HK-2 (cell line): Measurements from ENCODE around the gene FGD4.
"Not testable (repeated sequence)": the region's sequence is repeated elsewhere in the genome, so short reads cannot be mapped to it uniquely, and the experiment has no call there.

Experiments
- DNase-seq: peaks from one replicate; pipeline ENCODE4 v3.0.0-alpha.2; 2018; ENCODE audit not compliant: unreplicated experiment

FGD4 gene

DNA sequence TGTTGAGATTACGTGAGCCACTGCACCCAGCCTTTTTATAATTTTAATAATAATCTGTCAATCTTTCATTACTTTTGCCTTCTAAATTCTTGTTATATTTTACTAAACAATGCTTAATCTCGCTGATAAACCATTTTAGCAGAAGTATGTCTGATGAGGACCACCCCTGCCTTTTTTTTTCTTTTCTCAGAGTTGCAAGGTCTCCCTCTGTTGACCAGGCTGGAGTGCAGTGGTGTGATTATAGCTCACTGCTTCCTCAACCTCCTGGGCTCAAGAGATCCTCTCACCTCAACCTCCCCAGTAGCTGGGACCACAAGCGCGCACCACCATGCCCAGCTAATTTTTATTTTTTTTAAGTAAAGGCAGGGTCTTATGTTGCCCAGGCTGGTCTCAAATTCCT lies 161.2 kb downstream of the FGD4 start:
- no peak for DNase-seq

DNA sequence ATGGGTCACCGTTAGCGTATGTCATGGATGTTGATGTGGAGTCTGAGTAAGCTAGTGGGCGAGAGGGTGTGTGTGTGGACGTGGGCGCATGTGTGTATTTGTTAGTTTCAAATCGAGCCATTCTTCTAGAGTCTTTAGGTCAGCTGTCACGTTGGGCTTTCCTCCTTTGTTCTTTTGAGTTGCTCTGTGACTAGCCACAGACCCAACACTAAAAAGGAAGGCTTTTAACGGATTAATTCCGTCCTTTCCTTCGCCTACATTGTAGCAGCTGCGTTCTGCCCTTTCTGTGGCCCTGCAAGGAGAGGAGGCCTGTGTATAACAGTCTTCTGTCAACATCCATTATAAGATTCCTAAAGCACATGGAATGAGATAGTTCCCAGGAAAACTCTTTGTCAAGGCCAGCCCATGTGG lies 162.6 kb downstream of the FGD4 start:
- DNase-seq: no peak

DNA sequence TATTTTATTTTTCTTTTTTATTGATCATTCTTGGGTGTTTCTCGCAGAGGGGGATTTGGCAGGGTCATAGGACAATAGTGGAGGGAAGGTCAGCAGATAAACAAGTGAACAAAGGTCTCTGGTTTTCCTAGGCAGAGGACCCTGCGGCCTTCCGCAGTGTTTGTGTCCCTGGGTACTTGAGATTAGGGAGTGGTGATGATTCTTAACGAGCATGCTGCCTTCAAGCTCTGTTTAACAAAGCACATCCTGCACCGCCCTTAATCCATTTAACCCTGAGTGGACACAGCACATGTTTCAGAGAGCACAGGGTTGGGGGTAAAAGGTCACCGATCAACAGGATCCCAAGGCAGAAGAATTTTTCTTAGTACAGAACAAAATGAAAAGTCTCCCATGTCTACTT lies 163.1 kb downstream of the FGD4 start:
- DNase-seq: not testable (repeated sequence)

DNA sequence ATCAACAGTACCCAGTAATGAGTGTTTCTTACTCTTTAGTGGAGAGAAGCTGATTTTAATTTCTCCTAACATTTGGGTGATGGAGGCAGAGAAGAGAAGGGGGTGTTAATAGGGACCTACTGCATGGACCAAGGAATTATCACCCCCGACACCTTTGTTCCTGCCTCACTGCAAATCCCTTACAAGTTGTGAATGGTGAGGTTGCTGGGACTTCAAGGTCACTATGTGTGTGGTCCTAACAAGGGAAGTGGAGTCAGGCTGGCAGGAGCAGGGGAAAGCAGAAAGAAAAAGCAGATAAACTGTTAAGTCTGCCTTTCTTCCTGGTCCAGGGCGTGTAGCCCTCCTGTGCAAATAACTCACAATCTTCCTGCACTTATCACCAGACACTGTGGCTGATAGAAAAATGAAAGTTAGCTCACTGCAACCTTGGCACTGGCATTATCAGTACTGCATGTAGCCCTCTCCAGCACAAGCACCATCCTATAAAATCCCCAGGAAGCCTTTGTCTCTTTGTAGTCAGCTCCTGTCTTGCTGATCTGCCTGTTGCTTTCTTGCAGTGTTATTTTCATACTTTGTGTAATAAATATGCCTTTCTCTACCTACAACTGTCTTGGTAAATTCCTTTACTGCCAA lies 167.4 kb downstream of the FGD4 start:
- DNase-seq: no peak

DNA sequence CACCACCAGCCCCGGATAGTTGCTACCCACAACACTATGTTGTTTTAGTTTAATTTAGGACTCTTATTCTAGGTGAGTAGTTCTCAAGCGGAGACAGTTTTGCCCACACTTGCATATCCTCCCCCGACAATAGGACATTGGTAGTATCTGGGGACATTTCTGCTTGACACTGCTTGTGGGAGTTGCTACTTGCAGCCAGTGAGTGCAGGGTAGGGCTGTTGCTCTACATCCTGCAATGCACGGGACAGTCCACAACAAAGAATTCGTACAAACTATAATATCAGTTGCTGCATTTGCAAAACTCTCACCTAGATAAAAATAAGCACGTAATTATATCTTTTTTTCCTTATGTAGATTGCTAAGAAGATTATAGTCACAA lies 167.9 kb downstream of the FGD4 start:
- no peak for DNase-seq

DNA sequence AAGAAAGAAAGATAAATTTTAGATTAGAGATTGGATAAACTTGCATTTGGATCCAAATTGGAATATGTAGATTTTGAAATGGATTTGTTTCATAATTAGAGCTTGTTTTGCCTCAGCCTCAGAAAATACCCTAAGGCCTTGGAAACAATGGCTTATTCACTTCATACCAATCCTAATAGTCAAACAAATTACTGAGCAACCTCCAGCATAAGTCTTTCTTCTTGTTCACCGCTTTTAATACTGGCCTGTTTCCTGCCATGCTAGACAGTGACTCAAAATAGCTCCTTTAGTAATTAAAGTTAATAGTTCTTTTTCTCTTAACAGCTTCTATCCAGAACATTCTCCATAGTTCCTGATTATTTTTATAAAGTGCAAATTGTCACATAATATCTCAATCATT lies 168.9 kb downstream of the FGD4 start:
- no peak for DNase-seq

DNA sequence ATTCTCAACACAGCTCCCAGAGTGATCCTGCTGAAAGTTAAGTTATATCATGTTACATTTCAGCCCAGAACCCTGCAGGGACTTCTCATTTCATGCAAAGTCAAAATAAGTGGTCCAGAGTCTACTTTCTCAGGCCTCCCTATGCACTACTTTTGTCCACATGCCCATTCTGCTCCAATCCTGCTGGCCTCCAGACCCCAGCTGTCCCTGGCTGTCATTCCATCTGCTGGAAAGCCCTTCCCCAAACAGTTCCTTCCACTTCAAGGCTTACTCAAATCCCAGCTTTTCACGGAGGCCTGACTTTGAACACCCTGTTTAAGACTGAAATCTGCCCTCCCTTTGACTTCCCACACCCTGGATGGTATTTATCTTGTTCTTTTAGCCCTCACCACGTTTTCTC lies 169.9 kb downstream of the FGD4 start:
- no peak for DNase-seq

DNA sequence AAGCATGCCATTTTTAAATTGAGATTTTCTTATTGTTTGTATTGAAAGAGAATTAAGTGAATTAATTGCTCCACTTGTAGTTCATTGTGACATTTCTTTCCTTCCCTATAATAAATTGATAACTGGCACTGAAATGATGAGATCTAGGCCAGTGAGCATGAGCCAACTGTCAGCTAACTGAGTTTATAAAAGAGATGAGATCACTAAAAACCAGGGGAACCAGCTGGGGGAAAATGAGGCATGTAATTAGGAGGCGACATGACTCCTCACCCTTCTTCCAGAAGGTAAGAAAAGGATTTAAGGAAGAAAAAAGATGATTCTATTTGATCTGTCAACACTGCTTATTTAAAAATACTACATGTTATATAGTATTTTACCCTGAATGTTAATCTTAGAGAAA lies 175.2 kb downstream of the FGD4 start:
- DNase-seq: no peak

DNA sequence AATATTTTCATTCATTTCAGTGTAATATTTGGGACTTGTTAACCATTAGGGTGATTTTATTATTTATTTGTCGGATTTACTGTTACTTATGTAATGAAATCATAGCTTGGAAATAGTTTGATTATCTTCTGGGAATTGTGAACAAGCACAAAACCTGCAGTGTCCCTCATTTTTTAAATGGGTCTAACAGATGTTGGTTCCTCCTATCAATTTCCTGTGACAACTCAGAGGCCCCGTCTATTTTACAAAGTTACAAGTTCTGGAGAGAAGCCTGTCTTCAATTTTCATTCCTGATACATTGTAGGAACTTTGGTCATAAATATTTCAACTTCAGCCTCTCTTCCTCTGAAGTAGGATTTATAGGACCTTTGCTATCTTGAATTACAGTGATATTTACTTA lies 178.0 kb downstream of the FGD4 start:
- DNase-seq: no peak

DNA sequence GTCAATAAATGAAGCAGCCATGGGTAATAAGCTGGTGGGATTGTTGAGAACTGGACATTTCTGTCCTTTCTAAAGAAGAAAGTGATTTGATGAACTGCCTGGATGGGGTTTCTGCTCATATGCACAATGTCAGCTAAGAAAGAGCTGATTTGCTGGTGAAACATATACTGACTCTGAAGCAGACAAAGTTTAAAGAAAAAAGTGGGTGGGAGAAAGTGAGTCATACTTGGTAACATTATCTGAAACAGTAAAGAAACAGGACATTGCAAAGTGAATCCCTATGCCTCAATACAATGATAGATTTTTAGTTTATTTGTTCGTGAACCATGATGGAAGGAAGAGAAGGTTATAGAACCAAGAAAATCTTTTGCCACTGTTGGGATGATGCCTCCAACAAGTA lies 184.2 kb downstream of the FGD4 start:
- no peak for DNase-seq

DNA sequence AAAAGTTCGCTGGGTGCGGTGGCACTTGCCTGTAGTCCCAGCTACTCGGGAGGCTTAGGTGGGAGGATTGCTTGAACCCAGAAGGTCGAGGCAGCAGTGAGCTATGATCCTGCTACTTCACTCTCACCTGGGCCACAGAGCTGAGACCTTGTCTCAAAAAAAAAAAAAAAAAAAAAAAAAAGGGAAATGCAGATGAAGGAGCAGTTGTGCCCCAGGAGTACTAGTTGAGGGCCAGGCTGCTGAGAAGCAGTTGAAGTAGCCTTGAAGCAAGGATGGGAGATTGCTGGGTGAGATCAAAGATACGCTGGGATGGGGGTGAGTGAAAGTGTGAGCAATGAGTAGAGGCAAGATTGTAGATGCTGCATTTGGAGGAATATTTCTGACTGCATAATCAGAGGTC lies 186.3 kb downstream of the FGD4 start:
- DNase-seq: no peak

DNA sequence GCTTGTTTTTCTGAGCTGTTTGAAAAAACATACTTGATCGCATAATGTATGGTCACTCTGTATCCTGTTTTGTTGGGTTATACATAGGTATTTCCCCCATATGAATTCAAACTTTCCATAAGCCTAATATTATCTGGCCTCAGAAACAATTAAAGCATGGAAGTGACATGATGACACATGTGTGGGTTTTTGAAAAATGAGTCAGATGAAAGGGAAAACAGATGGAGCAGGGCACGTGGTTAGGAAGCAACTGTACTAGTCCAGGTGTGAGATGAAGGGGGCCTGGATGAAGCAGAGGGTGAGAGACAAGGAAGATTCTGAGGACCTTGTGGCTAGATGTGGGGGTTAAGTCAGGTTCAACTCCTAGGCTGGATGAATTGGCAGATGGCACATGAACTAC lies 187.0 kb downstream of the FGD4 start:
- peak; percentile 6 for DNase-seq

DNA sequence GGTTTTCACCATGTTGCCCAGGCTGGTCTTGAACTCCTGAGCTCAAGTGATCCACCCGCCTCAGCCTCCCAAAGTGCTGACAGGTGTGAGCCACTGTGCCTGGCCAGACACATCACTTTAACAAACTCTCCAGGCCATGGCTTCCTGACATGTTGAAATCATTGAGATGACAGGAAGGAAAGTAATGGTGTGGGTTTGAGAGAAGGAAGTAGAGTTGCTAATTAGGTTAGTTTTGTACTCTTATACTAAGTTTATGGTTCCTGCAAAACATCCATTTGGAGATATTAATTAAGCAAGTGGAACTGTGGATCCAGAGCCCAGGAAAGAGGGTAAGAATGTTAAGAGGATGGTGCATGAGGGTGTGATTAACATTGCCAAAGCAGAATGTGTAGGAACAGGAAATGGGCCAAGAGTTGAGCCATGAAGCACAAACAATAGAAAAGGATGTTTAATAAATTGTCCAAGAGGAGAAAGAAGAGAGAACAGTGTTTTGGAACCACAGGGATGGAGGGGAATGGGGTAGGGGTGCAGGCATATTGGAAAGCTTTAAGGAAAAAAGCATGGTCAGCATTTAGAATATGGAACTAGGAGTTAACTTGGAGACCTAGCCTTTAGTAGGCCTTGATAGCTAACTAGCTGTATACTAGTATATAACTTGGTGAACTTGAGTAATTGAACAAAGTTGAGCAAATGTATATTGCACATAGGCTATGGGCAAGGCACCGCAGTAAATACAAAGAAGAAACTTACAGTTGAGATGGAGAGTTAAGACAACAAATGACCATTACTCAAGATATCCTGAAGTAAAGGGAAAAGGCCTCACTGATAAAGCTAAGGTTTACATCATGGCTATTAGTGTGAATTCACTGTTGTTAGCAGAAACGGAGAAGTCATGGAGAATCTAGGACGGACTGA lies 188.5 kb downstream of the FGD4 start:
- DNase-seq: no peak

DNA sequence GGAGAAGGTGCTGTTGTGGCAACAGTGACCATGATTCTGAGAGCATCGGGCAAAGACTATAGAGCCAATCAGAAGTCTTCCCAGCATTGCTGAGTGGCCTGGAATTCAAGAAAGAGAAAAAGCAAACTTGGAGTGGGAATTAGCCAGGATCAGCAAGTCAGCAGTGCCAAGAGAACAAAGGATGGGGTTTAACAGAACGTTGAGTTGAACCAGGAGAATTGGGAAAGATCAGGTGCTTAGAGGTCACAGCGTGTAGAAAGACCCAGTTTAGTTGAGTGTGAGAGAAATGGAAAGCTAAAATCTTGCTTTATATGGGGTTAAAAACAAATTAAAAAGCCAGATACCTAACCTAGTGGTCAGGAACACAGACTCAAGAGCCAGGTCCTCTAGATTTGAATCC lies 189.2 kb downstream of the FGD4 start:
- DNase-seq: no peak

DNA sequence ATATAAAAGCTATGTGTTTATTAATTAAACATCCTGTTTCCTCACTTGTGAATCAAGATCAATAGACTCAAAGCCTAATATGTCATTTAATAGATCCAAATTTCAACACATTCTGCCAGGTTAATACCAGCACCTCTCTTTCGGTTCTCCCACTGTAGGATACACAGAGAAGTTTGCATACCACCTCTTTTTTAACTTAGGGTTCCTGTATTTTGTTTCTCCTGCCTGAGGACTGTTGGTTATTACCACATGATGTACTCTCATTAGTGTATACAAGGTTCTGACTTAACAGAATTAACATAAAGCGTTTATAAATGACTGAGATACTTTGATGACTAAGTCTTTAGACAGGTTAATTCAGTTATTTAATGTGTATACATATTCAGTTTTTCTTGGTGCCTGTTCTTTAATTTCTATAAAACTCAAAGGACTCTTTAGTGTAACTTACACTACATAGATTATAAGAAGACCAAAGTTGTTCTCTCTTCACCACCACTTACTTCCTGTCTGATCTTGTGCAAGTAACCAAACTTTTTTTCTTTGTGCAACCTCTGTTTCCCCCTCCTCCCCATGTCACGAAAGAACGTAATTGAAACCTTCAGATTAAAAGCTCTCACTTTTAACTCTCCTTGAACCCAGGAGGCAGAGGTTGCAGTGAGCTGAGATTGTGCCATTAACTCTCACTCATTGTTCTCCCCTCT lies 190.0 kb downstream of the FGD4 start:
- DNase-seq: no peak

DNA sequence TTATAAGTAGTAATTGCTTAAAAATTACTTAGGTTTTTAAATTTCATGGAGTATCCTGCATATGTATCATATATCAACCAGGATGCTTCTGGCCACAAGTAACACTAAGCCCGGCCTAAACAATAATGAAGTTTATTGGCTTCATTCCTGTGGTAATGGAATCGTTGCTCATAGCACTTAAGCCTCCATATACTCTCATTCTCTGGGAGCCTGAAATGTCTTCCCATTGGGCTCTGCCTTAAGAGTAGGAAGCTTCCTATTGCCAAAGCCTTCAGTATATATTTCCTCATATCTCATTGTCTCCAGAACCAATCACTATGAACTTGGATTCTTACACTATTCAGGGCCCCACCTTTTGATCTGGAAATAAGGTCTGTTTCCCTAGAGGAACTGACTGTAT lies 195.9 kb downstream of the FGD4 start:
- no peak for DNase-seq

DNA sequence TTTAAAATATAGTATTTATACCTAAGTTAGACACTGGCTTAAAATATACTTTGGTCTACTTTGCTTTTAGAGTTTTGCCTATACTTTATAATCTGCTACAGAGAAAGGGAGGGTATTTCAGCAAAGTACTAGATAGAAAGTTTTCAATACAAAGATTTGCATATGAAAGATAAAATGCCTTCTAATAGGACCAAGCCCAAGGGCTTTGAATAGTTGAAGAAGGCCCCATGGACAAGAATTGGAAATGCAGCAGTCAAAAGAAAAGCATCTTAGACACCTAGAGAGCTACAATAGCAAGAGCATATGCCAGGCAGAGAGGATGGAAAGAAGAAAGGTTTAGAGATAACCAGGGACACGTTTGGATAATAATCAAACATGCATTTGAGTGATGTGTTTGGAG lies 196.7 kb downstream of the FGD4 start:
- DNase-seq: no peak

DNA sequence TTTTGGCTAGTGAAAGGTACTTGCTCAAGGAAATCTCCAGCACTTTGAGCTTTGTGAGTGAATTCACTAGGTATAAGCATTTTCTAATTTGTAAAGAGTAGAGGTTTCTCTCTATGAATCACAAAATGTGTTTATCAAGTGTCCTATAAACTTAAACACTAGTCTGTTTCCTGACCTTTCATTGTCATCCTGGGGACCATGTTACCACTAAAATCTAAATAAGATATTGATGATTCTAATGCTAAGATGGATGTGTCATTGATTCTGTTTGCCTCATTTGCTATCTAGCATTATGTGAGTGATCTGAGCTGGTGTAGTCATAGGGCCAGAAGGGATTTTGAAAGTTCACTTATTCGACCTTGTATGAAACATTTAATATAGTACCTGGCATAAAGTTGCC lies 199.3 kb downstream of the FGD4 start:
- no peak for DNase-seq

DNA sequence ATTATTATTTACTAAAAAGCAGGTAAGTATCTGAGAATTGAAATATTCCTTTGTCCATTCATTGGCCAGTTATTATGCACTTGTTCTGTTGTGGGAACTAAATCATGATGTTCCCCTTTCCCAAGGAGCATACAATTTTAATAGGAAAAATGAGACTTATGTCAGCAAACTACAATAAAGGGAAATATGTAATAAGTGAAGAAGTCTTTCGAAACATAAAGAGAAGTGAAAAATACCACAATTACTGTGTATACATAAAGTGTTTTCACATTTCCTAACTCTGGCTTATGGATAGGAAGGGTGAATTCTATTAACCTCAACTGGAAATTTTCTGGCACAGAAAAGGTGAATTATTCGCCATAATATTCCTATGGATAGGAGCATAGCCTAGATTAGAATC lies 201.3 kb downstream of the FGD4 start:
- DNase-seq: no peak

DNA sequence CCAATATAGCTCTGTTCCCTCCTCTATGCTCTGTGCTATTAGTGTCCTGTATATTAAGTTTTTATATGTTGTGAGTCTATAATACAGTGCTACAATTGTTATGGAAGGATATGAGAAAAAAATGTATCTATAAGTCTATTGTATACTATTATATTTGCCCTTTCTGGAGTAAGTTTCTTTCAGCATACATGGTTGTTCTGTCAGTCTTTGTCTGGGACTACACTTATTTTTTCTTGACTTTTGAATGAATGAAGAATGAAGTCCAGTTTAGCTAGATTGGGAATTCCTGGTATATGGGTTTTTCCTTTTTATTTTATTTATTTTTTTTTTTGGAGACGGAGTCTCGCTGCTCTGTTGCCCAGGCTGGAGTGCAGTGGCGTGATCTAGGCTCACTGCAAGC lies 203.7 kb downstream of the FGD4 start:
- no peak for DNase-seq

DNA sequence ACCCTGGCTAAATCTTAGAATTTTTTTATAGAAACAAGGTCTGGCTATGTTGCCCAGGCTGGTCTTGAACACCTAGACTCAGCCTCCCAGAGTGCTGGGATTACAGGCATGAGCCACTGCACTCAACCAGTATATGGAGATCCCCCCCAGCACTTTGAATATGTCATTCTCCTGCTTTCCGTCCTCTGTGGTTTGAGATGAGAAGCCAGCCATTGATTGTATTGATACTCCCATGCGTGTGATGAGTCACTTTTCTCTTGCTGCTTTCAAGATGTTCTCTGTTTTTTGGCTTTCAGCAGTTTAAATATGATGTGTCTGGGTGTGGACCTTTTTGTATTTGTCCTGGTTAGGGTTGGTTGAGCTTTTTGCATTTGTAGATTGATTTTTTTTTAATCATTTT lies 204.5 kb downstream of the FGD4 start:
- DNase-seq: no peak

DNA sequence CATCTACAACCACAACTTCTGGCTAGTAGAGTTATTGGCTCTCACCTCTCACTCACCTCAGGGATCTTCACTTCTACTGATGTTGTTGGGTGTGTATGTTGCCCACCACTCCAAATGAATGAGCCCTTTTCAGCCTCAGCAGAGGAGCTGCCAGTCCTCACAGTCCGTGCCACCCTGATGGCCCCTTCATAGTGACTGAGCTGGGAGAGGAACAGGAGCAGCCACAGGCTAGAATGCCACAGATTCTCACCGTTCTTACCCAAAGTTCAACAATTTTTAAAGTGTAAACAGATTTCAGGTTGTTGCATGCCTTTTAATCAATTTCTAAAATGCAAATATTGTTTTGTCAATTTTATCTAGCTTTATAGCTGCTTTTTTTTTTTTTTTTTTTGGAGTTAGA lies 205.2 kb downstream of the FGD4 start:
- DNase-seq: no peak
